ENCODE measurements around the gene SMIM24. TPM values are rescaled to one million over a fixed set of nuclear protein-coding genes. Genes with fewer than 3 reads are reported as not detected.
A peak's percentile ranks its signal among the peaks of the same experiment; 100 is the strongest.

SMIM24 gene
- total RNA-seq, 4 donors from 2014 or later = 18.7 to 100 (median 85.5) TPM

DNA sequence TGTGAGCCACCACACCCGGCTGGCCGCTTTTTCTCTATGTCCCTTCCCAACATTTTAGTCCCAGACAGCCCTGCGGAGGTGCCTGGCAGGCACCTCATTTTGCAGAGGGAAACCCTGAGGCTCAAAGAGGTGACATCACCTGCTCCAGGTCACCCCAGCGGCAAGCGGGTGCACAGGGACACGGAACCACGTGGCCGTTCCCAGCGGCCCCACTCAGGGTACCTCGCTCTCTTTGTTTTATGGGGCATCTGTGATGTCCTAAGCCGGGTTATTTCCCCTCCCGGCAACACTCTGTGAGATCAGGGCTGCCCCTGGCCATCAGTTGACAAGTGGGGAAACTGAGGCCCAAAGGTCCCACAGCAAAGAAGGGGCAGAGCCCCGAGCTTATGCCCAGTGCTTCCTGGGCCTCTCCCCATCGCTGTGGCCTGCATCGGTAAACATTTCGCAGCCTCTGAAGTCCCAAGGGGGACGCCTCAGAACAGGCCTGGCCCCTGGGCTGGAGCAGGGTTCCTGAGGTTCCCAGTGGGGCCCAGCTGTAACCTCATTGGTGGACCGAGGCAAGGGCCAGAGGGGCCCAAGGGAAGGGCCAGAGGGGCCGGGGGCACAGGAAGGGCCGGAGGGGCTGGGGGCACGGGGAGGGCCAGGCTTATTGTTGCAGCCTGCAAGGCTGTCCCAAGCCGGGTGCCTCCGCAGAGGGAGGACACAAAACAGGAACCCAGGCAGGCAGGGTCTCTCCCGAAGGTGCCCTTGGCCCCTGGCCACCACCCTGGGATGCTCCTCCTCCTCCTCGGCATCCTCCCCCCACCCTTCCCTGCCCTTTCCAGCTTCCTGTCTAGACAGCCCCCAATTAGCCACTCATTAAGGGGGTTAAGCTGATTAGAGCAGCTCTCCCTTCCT lies 39.0 kb downstream of the SMIM24 start:
- TF ChIP-seq EP300 (IDR thresholded peaks at IDR 0.05; ENCODE audit: low read depth) = no peak
- no peak for TF ChIP-seq POLR2A (IDR thresholded peaks at IDR 0.05)
- TF ChIP-seq, protein P1, sequence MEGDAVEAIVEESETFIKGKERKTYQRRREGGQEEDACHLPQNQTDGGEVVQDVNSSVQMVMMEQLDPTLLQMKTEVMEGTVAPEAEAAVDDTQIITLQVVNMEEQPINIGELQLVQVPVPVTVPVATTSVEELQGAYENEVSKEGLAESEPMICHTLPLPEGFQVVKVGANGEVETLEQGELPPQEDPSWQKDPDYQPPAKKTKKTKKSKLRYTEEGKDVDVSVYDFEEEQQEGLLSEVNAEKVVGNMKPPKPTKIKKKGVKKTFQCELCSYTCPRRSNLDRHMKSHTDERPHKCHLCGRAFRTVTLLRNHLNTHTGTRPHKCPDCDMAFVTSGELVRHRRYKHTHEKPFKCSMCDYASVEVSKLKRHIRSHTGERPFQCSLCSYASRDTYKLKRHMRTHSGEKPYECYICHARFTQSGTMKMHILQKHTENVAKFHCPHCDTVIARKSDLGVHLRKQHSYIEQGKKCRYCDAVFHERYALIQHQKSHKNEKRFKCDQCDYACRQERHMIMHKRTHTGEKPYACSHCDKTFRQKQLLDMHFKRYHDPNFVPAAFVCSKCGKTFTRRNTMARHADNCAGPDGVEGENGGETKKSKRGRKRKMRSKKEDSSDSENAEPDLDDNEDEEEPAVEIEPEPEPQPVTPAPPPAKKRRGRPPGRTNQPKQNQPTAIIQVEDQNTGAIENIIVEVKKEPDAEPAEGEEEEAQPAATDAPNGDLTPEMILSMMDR (IDR thresholded peaks at IDR 0.05) = no peak
- TF ChIP-seq POLR2AphosphoS5 (IDR thresholded peaks at IDR 0.05) = no peak
- Histone ChIP-seq H3K4me1 (peaks cover 0 to 11% (median 5%) of the 10 kb centered on the region in 4 donors), H3K36me3 (no peaks in the 10 kb centered on the region), H3K4me3 (no peak overlapping the region), H3K27me3 (no peaks in the 10 kb centered on the region), H3K9me3 (no peaks in the 10 kb centered on the region), H3K27ac (peak overlapping the region in 1 of 4 donors; percentile 46)
- no peak for DNase-seq
- intact Hi-C loops (cut with DNase I; ENCODE audit: low total_unique reads) (no loop called here), in situ Hi-C loops (cut with MboI; ENCODE audit: low pct_ligation_motif_present in 1 of 4, low pct_unique_long_range_greater_than_20kb in 1 of 4, low sequenced_read_pairs in 3 of 4) (no loop called here)
- WGBS, 2 donors (ENCODE audit: low coverage in 1 of 2) = 81% methylated on average over 22 of the region's 25 CpGs; no CpG with 5 or more reads in 1 of the 2 donors

DNA sequence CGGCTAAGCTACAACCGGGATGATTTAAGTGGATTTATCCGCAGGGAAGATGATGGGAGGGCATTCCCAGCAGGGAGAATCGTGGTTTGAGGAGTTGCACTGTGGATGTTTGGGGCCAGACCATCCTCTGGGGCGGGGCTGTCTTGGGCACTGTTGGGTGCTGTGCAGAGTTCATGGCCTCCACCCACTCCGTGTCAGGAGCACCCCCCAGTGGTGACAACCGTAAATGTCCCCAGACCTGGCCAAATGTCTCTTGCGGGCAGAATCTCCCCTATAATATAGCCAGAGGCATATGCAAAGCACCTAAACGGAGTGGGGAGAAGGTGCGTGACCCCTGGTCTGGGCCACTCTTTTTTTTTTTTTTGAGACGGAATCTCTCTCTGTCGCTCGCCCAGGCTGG lies 40.2 kb downstream of the SMIM24 start:
- peak; percentile 69 for DNase-seq
- in situ Hi-C loops (cut with MboI; ENCODE audit: low pct_ligation_motif_present in 1 of 4, low pct_unique_long_range_greater_than_20kb in 1 of 4, low sequenced_read_pairs in 3 of 4) (no loop called here), intact Hi-C loops (cut with DNase I; ENCODE audit: low total_unique reads) (no loop called here)
- Histone ChIP-seq H3K27ac (peak overlapping the region in 1 of 4 donors; percentile 25), H3K27me3 (no peaks in the 10 kb centered on the region), H3K4me1 (peaks cover 6 to 17% (median 9%) of the 10 kb centered on the region in 4 donors), H3K4me3 (no peak overlapping the region), H3K36me3 (no peaks in the 10 kb centered on the region), H3K9me3 (no peaks in the 10 kb centered on the region)
- no peak for TF ChIP-seq POLR2A (IDR thresholded peaks at IDR 0.05)
- TF ChIP-seq, protein P1 (IDR thresholded peaks at IDR 0.05) = peak; percentile 43 to 60 (median 52)
- 62% methylated on average over 13 of the region's 13 CpGs; no CpG with 5 or more reads in 1 of the 2 donors for WGBS, 2 donors (ENCODE audit: low coverage in 1 of 2)

DNA sequence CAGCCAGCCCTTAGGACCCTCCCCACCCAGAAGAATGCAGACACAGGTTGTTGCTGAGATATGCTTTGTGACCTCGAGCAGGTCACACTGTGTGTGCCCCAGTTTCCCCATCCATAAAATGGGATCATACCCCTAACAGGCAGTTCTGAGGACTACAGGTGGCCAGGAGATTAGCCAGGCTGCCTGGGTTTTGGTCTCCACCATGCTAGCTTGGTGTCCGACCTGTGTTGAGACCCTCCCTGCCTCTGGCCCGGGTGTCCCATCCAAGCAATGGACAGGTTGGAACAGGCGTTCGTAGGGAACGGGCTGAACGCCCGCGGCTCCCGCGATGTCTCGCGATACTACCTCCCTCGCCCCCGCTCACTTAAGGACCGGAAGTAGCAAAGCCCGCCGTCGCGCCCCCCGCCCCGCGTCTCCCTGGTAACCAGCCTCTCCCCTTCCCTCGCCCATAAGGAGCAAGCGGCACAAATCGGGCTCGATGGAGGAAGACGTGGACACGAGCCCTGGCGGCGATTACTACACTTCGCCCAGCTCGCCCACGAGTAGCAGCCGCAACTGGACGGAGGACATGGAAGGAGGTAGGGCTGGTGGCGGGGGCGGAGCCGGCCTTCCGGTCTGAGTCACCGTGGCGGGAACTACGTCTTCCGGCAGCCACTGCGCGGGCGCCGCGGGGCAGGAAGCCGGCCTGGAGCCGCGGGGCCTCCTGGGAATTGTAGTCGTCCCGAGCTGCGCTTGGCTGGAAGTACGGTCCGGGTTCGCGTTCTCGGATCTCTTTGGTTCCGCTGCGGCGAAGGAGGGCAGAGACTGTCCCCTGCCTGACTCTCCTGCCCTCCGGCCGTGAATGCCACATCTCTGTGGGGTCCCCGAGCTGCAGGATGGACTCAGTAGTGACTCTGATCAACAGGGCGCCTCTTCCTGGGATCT lies 45.4 kb downstream of the SMIM24 start:
- in situ Hi-C loops (cut with MboI; ENCODE audit: low pct_ligation_motif_present in 1 of 4, low pct_unique_long_range_greater_than_20kb in 1 of 4, low sequenced_read_pairs in 3 of 4) = loop anchor here in 3 of 4 donors (10.0 kb wide), 1 partner anchor 110 kb away; no protein-coding TSS in a partner anchor
- no peaks in the 10 kb centered on the region for H3K27me3 ChIP-seq
- no peaks in the 10 kb centered on the region for H3K36me3 ChIP-seq
- H3K4me3 ChIP-seq = peak overlapping the region in 3 of 4 donors; percentile 33 to 57 (median 39)
- DNase-seq = peak; percentile 96
- H3K9me3 ChIP-seq = no peaks in the 10 kb centered on the region
- intact Hi-C loops (cut with DNase I; ENCODE audit: low total_unique reads) = loop anchor here (5.0 kb wide), 1 partner anchor 98 kb away; no protein-coding TSS in a partner anchor
- WGBS, 2 donors (ENCODE audit: low coverage in 1 of 2) = 5 to 90% methylated on average over 2 to 58 of the region's 67 CpGs
- peaks cover 13 to 31% (median 18%) of the 10 kb centered on the region in 4 donors for H3K4me1 ChIP-seq
- TF ChIP-seq, protein P1 (IDR thresholded peaks at IDR 0.05) = peak in 1 of 5 experiments; percentile 16
- peak; percentile 44 for TF ChIP-seq POLR2A (IDR thresholded peaks at IDR 0.05)
- peak; percentile 49 to 85 (median 78) for TF ChIP-seq POLR2AphosphoS5 (IDR thresholded peaks at IDR 0.05)
- no peak for TF ChIP-seq EP300 (IDR thresholded peaks at IDR 0.05; ENCODE audit: low read depth)
- peak overlapping the region; percentile 84 to 90 (median 88) for H3K27ac ChIP-seq

All from transverse colon (tissue), 4 donors.